GM18520 (cell line): ENCODE measurements around the gene PRKAR1B.

Experiments used
- ATAC-seq: cut with Tn5 transposase; IDR thresholded peaks from one replicate; pipeline ENCODE4 v1.9.1; 2021; ENCODE audit not compliant: unreplicated experiment

The PRKAR1B gene

GRCh38 chr7:741850-742249 lies 14.8 kb upstream of the PRKAR1B start:
- no peak for ATAC-seq

GRCh38 chr7:741191-741671 lies 14.2 kb upstream of the PRKAR1B start:
- no peak for ATAC-seq

GRCh38 chr7:739983-740942 lies 13.2 kb upstream of the PRKAR1B start:
- ATAC-seq: no peak

DNA sequence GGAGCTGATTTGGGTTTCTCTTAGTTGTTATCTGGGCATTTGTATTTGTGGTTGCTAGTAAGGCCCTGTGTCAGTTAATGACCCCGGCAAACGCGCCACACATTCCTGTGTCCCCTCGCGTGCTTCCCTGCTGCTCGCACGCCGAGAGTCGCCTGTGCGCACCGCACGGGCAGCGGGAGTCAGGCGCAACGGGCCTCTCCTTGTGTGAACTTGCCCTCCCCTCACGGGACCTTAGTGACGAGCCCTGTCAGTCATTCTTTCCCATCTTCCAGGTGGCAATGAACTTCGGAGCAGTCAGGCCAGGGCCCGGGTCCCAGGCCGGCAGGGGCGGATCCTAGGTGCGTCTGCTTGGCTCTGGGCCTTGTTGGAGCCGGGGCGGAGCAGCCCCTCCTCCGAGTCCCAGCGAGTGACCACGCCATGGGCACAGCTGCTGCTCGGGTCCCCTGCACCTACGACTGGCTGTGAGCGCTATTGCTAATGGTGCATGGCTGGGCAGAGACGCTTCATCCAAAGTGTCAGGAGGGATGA lies 12.4 kb upstream of the PRKAR1B start:
- ATAC-seq: no peak

DNA sequence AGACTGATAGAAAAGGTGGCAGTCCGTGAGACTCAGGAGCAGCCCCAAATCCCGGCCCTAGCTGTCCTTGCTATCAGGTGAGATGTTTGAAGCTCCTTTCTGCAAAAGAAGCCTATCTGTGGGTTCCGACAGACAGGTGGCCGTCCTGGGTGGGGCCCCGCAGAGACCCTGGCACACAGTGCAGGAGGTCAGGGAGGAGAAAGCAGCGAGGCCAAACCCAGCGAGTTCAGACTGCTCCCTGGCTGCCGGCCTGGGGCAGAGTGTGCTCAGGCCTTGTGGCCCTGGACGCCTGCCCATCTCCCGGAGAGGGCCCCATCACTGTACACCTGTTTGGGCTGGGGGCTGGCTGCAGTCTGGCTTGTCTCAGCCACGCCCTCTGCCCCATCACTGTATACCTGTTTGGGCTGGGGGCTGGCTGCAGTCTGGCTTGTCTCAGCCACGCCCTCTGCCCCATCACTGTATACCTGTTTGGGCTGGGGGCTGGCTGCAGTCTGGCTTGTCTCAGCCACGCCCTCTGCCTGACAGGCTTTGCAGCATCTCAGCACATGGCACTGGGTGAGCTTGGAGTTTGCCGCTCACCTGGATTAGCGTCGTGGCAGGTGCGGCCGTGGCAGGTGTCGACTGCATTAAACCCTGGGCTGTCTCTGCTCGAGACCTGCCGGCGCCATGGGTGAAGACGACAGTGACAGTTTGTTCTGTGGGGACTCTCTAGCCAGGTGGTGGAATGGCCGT lies 11.8 kb upstream of the PRKAR1B start:
- ATAC-seq: no peak

DNA sequence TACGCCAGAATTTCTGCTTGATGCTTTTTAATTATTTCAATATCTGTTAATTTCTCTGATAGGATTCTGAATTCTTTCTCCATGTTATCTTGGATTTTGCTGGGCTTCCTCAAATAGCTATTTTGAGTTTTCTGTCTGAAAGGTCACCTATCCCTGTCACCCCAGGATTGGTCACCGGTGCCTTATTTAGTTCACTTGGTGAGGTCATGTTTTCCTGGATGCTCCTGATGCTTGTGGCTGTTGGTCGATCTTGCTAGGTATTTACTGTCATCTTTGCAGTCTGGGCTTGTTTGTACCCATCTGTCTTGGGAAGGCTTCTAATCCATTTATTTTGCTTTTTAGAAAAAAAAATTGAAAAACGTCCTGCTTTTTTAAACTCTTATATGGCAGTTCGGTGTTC lies 11.2 kb upstream of the PRKAR1B start:
- ATAC-seq: no peak

GRCh38 chr7:734808-735207 lies 7.7 kb upstream of the PRKAR1B start:
- ATAC-seq: no peak

DNA sequence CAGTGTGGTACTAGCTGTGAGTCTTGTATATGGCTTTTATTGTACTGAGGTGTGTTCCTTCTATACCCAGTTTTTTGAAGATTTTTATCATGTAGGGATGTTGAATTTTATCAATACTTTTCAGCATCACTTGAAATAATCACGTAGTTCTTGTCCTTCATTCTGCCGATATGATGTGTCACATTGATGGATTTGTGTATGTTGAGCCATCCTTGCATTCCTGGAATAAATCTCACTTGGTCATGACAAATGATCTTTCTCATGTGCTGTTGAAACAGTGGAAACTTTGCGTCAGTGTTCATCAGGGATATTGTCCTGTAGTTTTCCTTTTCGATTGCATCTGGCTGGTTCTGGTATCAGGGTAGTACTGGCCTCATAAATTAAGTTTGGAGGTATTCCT lies 7.1 kb upstream of the PRKAR1B start:
- ATAC-seq: no peak

DNA sequence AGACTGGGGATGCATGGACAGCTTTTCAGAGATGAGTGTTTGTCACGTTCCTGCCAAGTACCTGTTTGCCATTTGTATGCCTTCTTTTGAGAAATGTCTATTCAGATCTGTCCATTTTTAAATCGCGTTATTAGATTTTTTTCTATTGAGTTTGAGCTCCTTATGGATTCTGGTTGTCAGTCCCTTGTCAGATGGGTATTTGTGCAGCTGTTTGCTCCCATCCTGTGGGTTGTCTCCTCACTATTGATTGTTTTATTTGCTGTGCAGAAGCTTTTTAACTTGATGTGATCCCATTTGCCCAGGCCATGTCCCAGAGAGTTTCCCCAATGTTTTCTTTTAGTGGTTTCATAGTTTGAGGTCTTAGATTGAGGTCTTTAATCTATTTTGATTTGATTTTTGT lies 5.5 kb upstream of the PRKAR1B start:
- no peak for ATAC-seq

GRCh38 chr7:732094-732541 lies 5.0 kb upstream of the PRKAR1B start:
- no peak for ATAC-seq

- no peak for ATAC-seq
Observed at GRCh38 chr7:731440-732085, 4.5 kb upstream of the PRKAR1B start.

GRCh38 chr7:730501-731439 lies 3.7 kb upstream of the PRKAR1B start:
- no peak for ATAC-seq

GRCh38 chr7:729140-730000 lies 2.3 kb upstream of the PRKAR1B start:
- ATAC-seq: no peak

DNA sequence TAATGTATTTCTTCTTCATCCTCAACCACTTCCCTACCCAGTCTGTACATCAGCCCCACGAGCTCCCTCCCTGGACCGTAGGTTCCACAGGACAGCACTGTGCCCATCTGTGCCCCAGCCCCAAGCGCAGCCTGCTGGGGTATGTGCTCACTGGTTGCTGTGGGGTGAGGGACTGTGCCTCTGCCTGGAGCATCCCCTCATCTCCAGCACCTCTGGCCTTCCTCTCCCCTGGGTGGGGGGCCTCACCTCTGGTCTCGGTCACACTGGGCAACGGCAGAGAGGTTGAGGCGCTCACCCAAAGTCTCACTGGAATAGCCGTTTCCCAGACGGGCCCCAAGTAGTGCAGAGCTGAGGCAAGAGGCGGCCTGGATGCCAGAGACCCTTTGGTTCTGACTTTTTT lies 1.5 kb upstream of the PRKAR1B start:
- no peak for ATAC-seq

GRCh38 chr7:727806-728460 lies 852 bp upstream of the PRKAR1B start:
- ATAC-seq: no peak

- peak; percentile 19 for ATAC-seq
Observed at GRCh38 chr7:726854-727103, 302 bp downstream of the PRKAR1B start.

GRCh38 chr7:726084-726853 lies 812 bp downstream of the PRKAR1B start, which contains the start of gene DNAAF5:
DNAAF5 (plus strand) TSS chr7:726699; CDS start chr7:726721, 22 bp downstream.
- peak; percentile 86 for ATAC-seq
